GM11168 (cell line): ENCODE results near the gene TSPAN18.

Source experiments
- in situ Hi-C: fragments of 300-500 bp; cut with MboI; formaldehyde crosslinking; loops from one replicate; pipeline ENCODE4 v1.12.0; 2022; ENCODE audit warnings: low sequenced_read_pairs; ENCODE audit not compliant: unreplicated experiment

Gene TSPAN18

DNA sequence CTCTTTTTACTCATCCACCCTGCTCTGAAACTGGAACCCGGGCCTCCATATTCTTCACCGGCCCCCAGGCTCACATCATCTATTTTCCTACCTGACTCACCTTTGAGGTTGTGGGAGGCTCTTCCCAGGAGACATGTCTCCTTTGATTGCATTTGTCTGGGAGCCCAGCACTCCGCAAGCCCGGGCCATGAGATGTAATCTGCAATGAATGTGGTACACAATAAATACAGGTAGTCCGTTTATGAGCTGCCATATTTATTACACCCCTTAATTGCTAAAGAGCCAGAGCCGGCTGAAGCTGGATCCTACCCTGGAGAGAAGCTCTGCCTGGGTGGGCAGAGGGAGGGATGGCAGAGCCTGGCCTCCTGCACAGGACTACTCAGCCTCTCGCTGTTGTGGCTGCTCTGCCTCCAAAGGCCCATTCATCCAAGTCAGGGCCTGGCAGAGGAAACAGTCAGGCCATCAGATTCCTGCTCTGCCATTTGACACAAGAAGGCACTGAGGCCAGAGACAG is 174.4 kb downstream of the TSPAN18 start:
- in situ Hi-C loops = no loop called here

DNA sequence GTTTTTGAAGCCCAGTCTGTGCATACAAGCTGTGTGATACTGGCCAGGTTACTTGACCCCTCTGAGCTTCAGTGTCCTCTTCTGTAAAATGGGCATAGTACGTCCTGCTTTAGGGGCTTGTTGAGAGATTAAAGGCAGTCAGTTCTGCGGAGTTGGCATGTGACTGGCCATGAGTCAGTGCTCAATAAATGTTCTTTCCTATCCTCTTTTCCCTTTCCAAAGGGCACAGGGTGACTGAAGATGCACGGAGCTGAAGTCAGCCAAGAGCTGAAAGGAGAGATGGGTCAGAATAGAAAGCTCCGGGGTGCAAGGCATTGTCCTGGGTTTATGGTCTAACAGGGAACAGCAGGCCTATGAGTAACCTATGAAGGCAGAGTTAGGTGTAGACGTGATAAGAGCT is 175.0 kb downstream of the TSPAN18 start:
- in situ Hi-C loops = no loop called here

DNA sequence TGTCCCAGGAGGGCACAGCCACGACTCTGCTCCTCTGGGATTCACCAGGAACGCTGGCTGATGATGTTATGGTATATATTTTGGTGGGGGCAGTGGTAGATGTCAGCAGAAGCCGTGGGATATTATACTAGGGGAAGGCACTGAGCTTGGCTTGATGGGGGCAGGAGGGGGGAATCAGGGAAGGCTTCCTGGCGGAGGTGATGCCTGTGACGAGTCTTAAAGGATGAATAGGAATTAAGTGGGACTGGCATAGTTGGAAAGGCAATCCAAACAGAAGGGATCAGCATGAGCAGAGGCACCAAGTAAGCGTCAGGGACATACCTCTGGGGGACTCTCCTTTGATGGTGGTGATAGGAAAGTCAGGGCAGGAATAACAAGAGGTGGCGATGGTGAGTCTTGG is 176.3 kb downstream of the TSPAN18 start:
- in situ Hi-C loops = no loop called here

DNA sequence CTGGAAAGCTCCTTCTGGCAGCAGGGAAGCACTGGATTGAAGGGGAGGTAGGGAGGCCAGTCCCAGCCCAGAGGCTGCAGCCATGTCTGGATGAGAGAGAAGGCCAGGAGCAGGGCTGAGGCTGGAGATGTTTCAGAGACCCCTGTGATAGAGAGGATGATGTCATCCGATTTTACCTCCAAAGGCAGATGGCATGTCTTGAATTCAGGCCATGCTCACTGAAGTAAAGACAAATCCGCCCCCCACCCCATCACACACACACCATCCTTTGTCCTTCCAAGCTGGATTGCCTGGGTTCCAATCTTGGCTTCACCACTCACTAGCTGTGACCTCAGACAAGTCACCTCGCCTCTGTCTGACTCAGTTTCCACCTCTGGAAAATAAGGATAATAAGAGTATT is 176.8 kb downstream of the TSPAN18 start:
- in situ Hi-C loops = no loop called here

DNA sequence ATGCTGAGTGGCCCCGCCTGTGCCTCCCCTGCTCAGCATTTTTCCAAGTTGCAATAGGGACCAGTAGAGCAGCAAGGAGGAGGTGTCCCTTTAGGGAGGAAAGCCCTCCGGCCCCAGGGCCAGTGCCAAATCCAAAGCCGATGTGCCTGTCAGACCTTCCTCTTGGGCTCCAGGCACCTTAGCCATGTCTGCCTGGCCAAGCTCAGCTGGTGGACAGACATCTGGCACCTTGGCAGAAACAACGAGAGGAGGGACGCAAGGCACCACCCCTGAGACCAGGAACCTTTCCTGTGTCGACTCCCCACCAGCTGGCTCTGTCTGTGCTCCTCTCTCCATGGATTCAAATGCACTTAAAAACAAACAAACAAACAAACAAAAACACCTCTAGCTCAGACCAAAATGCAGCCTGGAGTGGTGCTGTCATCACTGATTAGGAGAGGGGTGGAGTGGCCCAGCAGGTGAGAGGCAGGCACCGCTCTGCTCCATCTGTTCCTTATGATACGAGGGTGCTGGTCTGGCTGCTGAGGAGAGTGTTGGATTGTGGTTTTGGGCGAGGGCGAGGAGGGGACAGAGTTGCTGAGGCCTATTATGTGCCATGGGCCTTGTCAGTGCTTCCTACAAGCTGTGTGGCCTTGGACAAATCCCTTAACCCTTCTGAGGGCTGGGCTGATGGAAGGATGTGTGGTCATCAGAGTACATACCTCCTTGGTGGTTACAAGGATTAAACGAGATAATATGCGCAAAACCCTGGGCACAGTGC is 177.7 kb downstream of the TSPAN18 start:
- in situ Hi-C loops = no loop called here

DNA sequence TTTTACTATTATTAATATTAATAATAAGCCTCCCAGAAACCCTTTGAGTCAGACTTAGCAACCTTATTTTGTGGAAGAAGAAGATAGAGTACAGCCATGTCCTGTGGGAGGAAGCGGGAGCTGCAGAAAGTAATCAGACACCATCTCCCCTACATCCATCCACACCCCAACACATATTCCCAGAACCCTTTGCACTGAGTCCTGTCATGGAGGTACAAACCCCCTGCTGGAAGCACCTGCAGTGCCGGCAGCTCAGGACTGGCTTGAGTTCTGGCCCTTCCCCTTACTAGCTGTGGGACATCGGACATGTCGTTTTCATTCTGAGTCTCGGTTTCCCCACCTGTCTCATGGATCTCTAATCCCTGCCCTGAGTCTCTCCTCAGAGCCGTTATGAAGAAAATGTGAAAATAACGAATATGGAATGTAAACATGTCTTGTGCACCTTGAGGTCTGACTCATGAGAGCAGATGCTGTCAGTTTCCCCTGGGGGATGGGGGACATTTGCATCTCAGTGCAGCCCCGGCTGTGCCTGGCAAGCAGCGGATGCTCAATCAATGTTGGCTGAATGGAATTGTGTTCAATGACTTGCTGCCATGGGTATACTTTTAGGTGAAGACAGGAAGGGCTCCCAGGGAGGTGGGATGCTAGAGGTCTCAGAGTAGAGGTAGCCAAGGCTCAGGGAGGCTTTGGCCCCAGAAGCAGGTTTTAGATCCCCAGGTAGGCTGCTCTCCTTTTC is 178.5 kb downstream of the TSPAN18 start:
- in situ Hi-C loops = no loop called here

DNA sequence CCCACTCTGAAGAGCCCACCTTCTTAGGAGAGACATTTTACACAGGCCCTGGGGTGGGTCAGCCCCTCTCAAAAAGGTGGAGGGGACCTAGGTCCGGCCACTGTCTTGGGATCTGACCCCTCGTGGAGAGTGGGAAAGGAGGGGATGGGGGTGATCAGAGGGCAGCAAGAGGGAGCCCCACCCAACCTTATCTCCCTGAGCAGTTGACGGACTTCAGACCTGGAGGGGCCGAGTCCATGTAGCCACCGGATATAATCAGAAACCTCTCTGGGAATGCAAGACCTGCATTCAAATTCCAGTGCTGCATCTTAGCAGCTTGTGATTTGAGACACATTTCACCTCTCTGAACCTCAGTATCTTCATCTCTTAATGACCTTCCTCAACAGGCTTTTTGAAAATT is 179.9 kb downstream of the TSPAN18 start:
- in situ Hi-C loops = no loop called here

DNA sequence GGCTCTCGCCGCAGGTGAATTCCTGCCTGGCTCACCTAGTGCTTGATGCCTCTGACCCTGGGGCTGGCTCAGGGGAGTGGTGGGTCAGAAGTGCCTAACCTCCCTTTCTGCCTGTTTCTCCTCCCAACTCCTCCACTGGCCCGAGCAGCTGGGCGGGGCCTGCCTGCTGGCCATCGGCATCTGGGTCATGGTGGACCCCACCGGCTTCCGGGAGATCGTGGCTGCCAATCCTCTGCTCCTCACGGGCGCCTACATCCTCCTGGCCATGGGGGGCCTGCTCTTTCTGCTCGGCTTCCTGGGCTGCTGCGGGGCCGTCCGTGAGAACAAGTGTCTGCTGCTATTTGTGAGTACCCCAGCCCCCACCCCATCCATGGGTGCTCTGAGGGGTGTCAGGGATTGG is 182.8 kb downstream of the TSPAN18 start:
- in situ Hi-C loops = no loop called here

DNA sequence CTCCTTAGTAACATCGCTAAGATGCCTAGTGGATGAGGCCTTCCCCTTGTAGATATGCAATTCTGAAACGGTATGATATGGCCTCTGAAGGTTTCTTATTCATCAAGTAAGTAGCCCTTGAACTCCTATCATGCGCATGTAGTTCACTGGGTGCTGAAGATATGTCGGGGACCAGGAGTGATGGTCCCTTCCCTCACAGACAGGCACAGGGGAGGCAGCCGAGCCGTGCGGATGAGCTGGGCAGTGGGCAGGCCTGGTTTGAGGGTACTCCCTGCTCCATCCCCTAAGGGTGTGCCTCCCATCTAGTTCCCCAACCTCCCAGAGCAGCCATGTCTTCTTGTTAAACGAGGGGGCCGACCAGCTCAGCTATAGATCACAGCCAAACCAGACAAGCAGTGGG is 183.8 kb downstream of the TSPAN18 start:
- in situ Hi-C loops = no loop called here

DNA sequence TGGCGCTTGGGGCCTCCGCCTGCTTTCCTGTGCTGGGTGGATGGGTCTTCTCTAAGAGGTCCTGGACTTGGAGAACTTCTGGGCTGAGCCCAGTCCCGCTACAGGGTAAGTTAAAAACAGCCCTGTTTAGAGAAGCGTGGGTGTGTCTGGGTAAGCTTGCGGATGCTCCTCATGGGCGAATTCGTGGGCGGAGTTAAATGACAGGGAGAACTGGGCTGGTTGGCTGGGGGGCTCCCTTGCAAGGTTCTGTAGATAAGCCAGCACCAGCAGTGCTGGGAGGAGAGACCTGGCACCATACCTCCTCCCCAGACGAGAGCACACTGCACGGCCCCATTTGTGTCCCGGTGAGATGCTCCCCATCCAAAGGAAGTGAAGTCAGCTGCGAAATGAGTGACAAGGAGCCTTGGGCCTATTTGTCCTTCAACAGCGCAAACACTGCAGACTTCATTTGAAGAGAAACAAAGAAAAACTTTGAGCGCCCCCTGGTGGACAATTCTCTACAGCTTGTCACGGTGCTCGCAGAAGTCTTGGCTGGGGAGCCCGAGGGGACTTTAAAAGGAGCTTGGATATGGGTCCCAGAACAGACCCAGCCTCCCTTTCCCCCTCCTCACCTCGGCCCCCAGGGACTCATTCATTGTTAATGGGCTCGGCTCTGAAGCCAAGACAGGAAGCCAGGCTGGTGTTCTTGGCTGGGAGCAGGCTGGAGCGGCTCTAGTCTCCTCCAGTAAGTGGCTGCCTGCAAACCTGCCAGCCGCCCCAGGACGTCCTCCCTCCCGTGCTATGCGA is 184.5 kb downstream of the TSPAN18 start:
- in situ Hi-C loops = no loop called here

DNA sequence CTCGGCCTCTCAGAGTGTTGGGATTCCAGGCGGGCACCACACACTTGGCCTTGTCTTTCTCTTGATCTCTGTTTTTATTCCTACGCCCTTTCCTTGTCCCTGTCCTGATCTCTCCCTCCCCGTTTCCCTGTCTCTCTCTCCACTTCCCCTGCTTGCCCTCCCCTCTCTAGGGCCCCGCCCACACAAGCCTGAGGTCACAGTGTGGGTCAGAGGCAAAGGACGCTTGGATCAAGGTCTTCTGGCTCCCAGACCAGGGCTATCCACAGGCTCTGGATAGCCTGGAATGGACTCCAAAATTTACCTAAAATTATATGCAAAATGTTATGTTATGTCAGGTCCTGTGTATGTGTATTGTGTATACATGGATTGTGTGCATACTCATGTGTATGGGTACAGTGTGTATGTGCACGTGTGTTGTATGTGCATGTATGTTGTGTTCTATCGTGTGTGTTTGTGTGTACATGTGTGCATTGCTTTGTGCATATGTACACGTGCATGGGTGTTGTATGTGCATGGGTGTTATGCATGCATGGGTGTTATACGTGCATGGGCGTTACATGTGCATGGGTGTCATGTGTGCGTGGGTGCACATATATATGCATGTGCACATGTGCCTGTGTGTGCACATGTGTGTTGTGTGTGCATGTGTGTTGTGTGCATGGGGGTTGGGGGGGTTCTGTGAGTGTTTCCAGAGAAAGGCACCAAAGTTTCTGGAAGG is 185.7 kb downstream of the TSPAN18 start:
- in situ Hi-C loops = no loop called here

DNA sequence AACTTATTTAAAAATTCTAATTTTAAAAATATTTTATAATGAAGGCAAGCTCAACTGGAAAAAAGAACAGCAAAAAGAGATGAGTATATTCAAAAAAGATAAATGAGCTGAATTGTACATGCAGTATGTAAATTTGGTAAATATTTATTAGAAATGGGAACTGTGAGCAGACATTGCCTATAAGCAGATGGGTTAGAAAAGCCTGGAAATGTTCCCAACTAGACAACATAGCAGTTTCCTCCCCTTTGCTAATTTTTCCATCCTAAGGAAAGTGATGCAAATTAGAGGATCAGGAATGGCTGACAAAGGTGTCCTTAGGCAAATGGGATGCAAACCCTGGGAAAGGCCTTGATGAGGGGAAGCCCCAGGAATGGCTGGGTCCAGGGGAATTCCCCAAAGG is 186.7 kb downstream of the TSPAN18 start:
- in situ Hi-C loops = no loop called here

DNA sequence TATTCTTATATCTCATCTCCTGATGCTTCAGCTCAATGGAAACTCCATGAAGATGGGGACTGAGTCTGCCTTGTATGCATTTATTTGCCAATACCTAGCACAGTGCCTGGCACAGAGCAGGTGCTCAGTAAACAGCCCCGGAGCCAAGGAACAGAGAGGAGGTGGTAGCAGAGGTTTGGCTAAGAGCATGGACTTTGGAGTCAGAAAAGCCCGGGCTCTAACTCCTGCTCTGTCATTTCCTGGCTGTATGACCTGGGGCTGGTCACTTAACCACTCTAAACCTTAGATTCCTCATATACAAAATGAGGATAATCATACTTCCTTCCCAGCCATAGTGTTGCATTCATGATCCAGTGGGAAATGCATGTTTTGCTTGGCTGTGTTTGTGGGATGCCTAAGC is 187.3 kb downstream of the TSPAN18 start:
- in situ Hi-C loops = no loop called here

DNA sequence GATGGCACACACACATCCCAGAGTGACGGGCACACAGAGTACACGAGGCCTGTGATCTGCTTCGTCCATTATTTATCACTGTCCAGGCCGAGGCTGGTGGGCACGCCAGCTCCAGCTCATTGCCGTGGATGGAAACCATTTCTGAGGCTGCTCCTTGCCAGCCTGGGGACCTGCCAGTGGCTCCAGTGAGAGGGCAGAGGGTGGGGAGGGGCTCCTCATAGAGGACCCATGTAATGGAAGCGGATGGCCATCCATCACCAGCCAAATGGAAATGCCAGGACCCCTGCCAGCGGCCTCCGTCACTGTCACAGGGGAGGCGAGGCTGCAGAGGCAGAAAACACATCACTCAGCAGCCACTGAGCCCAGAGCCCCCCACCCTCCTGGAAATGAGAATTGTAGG is 188.2 kb downstream of the TSPAN18 start:
- in situ Hi-C loops = loop anchor here (5.0 kb wide), 1 partner anchor 188 kb away; the partner anchor contains the start of gene TSPAN18

DNA sequence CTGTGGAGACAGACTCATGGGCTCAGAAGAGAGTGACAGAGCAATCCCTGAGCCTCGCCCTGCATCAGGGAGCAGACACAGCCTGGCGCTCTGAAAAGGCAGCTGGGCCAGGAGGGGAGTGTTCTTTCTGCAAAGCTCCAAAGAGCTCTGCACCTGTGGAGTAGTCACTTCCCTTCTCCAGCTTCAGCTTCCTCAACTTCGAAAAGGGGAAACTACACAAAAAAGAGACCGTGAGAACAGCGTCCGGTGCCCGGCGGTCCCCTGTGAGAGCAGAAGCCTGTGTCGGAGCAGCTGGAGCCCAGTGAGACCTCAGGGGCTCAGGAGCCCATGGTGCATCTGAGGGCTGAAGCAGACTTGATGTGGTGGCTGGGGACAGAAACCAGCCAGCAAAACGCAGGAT is 188.9 kb downstream of the TSPAN18 start:
- in situ Hi-C loops = loop anchor here (5.0 kb wide), 1 partner anchor 188 kb away; the partner anchor contains the start of gene TSPAN18

DNA sequence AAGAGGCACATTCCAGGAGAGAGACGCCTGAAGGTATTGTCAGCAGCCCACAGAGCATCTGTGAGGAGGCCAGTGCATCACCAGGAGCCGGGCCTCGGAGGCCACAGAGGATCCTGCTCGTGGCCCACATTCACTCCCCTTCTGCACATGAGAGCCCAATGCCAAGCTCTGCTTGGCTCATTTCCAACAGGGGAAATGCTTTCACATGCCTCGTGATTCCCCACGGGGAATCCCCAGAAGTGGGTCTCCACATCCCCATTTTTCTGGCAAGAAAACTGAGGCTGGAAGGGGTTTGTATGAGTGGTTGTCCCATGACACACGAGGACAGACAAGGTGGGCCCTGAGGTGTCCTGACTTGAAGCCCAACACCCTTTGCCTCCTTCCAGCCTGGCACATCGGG is 189.6 kb downstream of the TSPAN18 start:
- in situ Hi-C loops = loop anchor here (5.0 kb wide), 1 partner anchor 189 kb away; the partner anchor contains the start of gene TSPAN18

DNA sequence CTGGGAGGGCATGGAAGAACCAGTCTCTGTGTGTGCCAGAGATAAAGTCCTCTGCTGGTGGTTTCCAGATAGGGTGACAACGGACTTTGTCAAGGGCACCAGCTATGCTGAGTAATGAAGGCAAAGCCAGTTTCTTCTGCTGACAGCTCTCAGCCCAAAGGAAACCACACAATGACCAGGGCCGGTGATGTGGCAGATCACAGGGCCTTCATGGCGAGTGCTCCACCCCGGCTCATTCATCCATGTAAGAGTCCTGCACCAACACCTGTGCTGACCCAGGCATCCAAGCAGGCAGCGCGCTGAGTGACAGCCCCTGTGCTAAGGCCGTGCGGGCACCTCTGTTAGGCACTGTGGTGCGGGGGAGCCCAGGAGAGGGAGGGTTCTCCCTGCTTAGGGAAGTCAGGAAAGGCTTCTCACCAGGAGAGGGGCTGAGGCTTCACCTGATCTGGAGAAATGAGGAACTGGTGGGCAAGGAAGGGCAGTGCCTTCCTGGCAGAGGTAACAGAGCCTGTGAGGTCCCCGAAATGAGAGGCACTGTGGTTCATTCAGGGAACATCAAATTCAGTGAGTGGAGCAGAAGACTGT is 190.1 kb downstream of the TSPAN18 start:
- in situ Hi-C loops = loop anchor here (5.0 kb wide), 1 partner anchor 190 kb away; the partner anchor contains the start of gene TSPAN18

DNA sequence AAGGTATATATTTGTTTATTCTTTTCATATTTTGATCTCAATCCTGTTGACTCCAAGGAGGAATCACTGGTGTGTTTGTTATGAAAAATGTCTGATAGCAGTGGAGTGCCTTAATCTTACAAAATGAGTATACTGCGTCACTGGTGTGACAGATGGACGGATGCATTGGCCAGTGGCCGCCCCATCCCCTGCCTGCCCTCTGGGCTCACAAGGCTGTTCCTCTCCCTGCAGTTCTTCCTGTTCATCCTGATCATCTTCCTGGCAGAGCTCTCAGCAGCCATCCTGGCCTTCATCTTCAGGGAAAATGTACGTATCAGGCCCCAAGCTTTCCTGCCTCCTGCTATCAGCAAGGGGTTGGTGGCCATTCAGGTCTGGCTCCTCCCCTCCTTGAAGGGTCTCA is 191.0 kb downstream of the TSPAN18 start:
- in situ Hi-C loops = loop anchor here (5.0 kb wide), 1 partner anchor 190 kb away; the partner anchor contains the start of gene TSPAN18

DNA sequence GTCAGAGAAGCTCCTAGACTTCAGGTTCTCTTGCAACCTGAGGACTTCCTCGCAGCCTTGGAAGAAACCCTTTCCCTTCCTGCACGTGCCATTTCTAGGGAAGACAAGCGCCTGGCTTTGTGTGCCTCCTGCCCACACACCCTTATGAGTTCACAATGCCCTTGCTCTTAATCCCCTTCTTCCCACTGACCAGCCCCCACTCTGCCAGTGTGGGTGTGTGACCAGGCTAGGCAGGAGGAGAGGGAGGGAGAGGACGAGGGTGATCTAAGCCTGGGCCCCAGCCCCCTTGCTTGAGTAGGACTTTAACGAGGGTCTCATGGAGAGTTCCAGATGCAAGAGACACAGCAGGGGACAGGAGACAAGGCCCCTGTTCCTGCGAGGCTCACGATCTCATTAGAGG is 193.7 kb downstream of the TSPAN18 start:
- in situ Hi-C loops = no loop called here
